C4-2B (cell line): ENCODE results near the gene CDC25A.

Source experiments
- H3K27ac ChIP-seq: fragments of 450-650 bp; 2 replicates; pipeline ENCODE4 v1.5.1; 2017
- CTCF ChIP-seq: fragments of 450-650 bp; conservative IDR thresholded peaks from 2 replicates; pipeline ENCODE4 v1.5.1; 2017; ENCODE audit warnings: mild to moderate bottlenecking
- ZFX ChIP-seq: fragments of 450-650 bp; IDR thresholded peaks from 2 replicates; pipeline ENCODE4 v1.6.1; 2017

CDC25A gene

GRCh38 chr3:48128774-48129173, 59.4 kb downstream of the CDC25A start:
- TF ChIP-seq CTCF (no peak), ZFX (no peak)
- no peak overlapping the region for H3K27ac ChIP-seq

GRCh38 chr3:48125886-48126622, 62.2 kb downstream of the CDC25A start:
- no peak overlapping the region for H3K27ac ChIP-seq
- no peak for TF ChIP-seq CTCF
- no peak for TF ChIP-seq ZFX

- no peak for TF ChIP-seq CTCF
- no peak for TF ChIP-seq ZFX
- no peak overlapping the region for H3K27ac ChIP-seq
These were observed 63.1 kb downstream of the CDC25A start for GRCh38 chr3:48125013-48125705.

DNA sequence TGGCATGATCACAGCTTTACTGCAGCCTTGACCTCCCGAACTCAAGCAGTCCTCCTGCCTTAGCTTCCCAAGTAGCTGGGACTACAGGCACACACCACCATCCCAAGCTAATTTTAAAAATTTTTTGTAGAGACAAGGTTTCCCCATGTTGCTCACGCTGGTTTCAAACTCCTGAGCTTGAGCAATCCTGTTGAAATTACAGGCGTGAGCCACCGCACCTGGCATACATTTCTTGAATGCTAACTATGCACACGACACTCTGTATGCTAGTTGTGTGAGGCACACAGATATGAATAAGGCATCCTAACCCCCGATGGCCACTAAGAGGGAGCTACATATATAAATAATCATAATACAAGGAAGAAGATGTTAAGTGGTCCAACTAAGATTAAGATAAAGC, 64.9 kb downstream of the CDC25A start:
- H3K27ac ChIP-seq = no peak overlapping the region
- TF ChIP-seq CTCF (no peak), ZFX (no peak)

DNA sequence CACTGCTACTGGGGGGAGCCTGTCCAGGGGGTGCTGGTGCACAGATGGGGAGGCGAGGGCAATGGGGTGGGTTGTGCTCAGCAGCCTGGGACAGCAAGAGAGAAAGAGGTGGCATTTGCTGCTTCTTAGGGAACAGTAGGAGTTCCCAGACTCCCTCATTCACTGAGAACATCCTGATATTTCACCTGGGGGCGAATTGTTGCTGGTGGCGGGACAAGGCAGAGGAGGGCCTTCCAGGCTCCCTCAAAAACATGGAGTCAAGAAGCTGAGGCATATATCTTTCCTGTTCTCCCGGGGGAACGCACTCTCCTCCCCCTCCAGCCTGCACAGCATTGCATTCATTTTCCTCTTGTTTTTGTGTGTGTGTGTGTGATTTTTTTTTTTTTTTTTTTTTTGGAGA, 65.7 kb downstream of the CDC25A start:
- no peak overlapping the region for H3K27ac ChIP-seq
- TF ChIP-seq ZFX (no peak), CTCF (no peak)

DNA sequence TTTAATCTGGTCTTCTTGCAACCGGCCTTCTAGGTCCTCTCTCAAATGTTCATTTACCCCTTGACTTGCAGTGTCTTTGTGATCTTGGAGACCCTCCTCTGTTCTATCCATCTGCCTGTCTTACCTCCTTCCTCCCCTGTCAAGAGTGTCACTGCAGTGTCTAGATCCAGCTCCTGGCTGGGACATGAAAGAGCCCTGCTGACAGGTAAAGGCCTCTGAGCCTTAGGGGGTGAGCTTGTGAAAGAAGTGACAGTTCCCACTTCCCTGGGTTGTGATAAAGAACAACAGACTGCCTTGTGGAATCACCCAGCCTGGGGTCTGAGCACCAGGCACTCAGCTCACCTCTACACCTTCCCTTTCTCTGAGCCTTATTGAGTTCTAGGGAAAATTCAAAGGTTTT, 68.0 kb downstream of the CDC25A start:
- TF ChIP-seq ZFX = no peak
- no peak for TF ChIP-seq CTCF

DNA sequence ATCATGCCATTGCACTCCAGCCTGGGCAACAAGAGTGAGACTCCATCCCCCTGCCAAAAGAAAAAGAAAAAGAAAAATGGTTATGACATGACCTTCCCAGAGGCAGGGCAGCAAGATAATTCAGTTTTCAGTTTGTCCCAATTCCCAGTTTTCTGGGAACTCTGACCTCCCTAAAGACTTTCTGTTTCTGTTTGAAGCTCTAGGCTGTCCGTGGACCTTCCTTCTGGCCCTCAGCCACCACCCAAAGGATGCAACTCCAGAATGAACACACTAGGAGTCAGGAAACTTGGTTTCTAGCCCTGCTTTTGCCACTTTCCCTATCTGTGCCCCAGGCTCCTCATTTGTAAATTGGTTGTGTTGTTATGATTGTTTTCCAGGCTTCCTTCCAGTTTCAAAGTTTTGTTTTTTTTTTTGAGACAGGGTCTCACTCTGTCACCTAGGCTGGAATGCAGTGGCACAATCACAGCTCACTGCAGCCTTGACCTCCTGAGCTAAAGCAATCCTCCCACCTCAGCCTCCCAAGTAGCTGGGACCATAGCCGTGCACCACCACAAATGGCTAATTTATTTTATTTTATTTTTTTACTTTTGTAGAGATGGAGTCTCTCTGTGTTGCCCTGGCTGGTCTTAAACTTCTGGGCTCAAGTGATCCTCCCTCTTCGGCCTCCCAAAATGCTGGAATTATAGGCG, 68.6 kb downstream of the CDC25A start:
- H3K27ac ChIP-seq = no peak overlapping the region
- TF ChIP-seq CTCF (no peak), ZFX (no peak)

More for the DNA sequence above, 68.0 kb downstream of the CDC25A start:
- H3K27ac ChIP-seq = no peak overlapping the region
